Skin epidermis (tissue), 12 donors: ENCODE measurements around the gene FTL.
A peak's percentile ranks its signal among the peaks of the same experiment; 100 is the strongest.
"Not testable (repeated sequence)": the region's sequence is repeated elsewhere in the genome, so short reads cannot be mapped to it uniquely, and the experiment has no call there.

Experiments
- H3K27ac ChIP-seq, 21 experiments: fragments of 200-600 bp; sonication (generic) in 11 of 21; one replicate each; pipeline ENCODE4 v1.5.0; 2020; ENCODE audit warnings: mild to moderate bottlenecking in 3 of 21, inconsistent platforms in 2 of 21, moderate library complexity in 2 of 21
- H3K4me3 ChIP-seq, 7 experiments: fragments of 200-600 bp; sonication (generic) in 2 of 7; one replicate each; pipeline ENCODE4 v1.5.0; 2020; ENCODE audit warnings: inconsistent platforms in 2 of 7, mild to moderate bottlenecking in 2 of 7, moderate library complexity in 1 of 7

Gene FTL

DNA sequence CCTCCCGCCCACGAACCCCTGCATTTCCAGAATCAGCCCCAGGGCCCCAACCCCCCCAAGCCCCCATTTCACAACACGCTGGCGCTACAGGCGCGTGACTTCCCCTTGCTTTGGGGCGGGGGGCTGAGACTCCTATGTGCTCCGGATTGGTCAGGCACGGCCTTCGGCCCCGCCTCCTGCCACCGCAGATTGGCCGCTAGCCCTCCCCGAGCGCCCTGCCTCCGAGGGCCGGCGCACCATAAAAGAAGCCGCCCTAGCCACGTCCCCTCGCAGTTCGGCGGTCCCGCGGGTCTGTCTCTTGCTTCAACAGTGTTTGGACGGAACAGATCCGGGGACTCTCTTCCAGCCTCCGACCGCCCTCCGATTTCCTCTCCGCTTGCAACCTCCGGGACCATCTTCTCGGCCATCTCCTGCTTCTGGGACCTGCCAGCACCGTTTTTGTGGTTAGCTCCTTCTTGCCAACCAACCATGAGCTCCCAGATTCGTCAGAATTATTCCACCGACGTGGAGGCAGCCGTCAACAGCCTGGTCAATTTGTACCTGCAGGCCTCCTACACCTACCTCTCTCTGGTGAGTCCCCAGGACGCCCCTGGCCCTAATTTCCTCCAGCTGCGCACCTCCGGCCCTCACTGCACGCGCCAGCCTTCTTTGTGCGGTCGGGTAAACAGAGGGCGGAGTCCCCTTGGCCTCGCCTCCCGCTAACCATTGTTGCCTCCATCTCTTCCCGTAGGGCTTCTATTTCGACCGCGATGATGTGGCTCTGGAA is at the start of gene FTL:
Gene FTL (plus strand): TSS at position 270 of the 766 bp plus-strand sequence. CDS start 199 bp downstream, at position 469.
- peak within 1 kb of the TSS; percentile 64 to 86 (median 73) for H3K4me3 ChIP-seq
- peak within 1 kb of the TSS; percentile 43 to 95 (median 88) for H3K27ac ChIP-seq

DNA sequence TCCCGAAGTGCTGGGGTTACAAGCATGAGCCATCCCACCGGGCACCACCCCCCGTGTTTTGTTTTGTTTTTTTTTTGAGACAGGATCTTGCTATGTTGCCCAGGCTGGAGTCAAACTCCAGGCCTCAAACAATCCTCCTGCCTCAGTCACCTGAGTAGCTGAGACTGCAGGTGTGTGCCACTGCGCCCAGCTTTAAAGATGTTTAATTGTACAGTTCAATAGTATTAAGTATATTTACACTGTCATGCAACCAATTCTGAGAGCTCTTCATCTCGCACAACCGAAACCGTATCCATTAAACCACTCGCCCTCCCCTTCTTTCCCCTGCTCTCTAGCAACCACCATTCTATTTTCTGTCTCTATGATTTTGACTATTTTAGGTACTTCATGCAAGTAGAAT is 49.4 kb upstream of the FTL start:
- Histone ChIP-seq H3K27ac (no peak overlapping the region), H3K4me3 (no peak overlapping the region)

DNA sequence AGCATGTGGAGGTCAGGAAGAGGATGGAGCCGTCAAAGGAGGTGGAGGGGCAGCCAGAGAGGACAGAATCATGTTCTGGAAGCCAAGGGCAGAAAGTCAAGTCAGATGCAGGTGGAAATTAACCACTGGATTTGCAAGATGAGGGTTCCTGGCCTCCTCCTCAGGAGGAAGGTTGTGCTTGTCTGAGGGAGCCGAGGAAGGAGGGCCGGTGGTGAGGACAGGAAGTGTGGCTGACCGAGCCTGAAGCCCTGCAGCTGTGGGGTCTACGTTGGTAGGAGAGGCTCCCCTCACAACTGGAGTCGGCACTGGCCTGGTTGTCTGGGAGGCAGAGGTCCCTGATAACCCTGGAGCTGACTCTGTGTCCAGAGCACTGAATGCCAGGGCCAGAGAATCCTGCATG is 47.0 kb upstream of the FTL start:
- no peak overlapping the region for H3K27ac ChIP-seq
- no peak overlapping the region for H3K4me3 ChIP-seq

DNA sequence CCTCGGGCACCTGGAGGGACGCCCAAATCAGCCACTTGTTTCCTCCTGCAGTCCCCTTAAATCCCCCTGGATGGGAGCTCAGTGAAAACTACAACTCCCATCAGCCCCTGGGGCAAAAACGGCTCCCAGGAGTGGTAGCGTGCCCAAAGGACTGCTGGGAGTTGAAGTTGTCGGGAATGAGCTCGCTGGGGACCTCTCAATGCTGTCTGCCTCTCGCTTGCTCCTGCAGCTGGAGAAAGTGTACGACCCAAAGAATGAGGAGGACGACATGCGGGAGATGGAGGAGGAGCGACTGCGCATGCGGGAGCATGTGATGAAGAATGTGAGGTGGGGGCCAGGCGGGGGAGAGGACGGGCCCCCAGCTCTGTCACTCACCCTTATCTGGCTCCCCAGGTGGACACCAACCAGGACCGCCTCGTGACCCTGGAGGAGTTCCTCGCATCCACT is 46.3 kb upstream of the FTL start:
- H3K27ac ChIP-seq: no peak overlapping the region
- no peak overlapping the region for H3K4me3 ChIP-seq

DNA sequence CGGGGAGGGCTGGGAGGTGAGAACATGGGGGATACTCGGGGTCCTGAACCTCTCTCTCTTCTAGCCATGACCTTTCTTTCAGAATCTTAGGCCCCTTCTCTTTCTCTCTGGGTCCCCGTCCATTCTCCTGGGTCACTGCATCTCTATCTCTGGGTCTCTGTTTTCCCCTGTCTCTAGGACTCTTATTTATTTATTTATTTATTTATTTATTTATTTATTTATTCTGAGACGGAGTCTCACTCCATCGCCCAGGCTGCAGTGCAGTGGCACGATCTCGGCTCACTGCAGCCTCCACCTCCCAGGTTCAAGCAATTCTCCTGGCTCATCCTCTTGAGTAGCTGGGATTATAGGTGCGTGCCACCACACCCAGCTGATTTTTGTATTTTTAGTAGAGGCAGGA is 45.8 kb upstream of the FTL start:
- H3K27ac ChIP-seq, H3K4me3 ChIP-seq: not testable (repeated sequence)

DNA sequence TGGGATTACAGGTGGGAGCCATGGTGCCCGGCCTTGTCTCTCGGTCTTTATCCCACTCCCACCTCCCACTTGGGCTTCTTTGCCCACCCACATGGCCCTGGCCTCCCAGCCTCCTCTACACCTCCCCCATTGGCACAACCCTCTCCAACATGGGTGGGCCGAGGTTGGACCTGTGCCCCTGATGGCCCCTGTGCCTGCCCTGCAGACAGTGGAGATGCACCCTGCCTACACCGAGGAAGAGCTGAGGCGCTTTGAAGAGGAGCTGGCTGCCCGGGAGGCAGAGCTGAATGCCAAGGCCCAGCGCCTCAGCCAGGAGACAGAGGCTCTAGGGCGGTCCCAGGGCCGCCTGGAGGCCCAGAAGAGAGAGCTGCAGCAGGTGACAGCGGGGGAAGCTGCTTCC is 44.2 kb upstream of the FTL start:
- Histone ChIP-seq H3K4me3 (no peak overlapping the region), H3K27ac (no peak overlapping the region)

DNA sequence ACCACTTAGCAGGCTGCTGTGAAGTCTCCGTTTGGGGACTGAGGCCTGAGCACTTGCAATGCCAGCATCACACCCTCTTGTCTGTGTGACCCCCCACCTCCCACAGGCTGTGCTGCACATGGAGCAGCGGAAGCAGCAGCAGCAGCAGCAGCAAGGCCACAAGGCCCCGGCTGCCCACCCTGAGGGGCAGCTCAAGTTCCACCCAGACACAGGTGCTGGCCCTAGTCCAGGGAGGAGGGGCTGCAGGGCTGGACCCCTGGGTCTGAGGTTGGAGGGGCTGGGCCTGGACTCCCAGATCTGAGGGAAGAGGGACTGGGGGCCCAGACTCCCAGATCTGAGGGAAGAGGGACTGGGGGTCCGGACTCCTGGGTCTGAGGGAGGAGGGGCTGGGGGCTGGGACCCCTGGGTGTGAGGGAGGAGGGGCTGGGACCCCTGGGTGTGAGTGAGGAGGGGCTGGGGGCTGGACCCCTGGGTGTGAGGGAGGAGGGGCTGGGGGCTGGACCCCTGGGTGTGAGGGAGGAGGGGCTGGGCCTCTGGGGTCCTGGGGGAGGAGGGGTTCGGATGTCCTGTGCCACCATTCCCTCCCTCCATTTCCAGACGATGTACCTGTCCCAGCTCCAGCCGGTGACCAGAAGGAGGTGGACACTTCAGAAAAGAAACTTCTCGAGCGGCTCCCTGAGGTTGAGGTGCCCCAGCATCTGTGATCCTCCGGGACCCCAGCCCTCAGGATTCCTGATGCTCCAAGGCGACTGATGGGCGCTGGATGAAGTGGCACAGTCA is 43.2 kb upstream of the FTL start:
- no peak overlapping the region for H3K4me3 ChIP-seq

DNA sequence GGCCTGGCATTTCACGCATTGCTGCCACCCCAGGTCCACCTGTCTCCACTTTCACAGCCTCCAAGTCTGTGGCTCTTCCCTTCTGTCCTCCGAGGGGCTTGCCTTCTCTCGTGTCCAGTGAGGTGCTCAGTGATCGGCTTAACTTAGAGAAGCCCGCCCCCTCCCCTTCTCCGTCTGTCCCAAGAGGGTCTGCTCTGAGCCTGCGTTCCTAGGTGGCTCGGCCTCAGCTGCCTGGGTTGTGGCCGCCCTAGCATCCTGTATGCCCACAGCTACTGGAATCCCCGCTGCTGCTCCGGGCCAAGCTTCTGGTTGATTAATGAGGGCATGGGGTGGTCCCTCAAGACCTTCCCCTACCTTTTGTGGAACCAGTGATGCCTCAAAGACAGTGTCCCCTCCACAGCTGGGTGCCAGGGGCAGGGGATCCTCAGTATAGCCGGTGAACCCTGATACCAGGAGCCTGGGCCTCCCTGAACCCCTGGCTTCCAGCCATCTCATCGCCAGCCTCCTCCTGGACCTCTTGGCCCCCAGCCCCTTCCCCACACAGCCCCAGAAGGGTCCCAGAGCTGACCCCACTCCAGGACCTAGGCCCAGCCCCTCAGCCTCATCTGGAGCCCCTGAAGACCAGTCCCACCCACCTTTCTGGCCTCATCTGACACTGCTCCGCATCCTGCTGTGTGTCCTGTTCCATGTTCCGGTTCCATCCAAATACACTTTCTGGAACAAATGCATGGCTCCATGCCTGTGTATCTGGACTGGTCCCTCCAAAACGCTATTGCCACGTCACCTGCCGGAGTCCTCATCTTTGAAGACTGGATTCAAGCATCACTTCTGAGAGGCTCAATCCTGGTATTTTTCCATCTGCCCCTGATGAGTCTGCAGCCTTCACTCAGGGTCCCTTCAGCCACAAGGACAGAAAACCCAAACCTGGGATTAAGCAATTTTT is 42.3 kb upstream of the FTL start:
- Histone ChIP-seq H3K4me3 (no peak overlapping the region), H3K27ac (no peak overlapping the region)

More for the DNA sequence above, 43.2 kb upstream of the FTL start:
- H3K27ac ChIP-seq: no peak overlapping the region

DNA sequence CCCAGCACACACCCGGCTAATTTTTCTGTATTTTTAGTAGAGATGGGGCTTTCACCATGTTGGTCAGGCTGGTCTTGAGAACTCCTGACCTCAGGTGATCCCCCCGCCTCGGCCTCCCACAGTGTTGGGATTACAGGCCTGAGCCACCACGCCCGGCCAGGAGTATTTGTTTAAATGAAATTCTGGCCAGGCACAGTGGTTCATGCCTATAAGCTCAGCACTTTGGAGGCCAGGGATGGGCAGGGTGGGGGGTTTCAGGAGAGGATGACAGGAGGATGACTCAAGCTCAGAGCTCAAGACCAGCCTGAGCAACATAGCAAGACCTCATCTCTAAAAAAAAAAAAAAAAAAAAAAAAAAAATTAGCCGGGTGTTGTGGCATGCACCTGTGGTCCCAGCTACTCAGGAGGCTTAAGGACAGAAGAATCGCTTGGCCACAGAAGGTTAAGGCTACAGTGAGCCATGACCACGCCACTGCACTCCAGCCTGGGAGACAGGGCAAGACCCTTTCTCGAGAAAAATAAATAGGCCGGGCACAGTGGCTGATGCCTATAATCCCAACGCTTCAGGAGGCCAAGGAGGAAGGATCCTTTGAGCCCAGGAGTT is 39.8 kb upstream of the FTL start:
- H3K4me3 ChIP-seq: no peak overlapping the region
- H3K27ac ChIP-seq: peak overlapping the region in 3 of 21 experiments; percentile 16 to 26 (median 17)

DNA sequence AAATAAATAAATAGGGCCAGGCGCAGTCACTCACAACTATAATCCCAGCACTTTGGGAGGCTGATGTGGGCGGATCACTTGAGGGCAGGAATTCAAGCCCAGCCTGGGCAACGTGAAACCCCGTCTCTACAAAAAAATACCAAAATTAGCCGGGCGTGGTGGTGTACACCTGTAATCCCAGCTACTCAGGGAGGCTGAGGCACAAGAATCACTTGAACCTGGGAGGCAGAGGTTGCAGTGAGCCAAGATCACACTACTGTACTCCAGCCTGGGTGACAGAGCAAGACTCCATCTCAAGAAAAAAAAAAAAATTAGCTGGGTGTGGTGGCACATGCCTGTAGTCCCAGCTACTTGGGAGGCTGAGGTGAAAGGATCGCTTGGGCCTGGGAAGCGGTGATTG is 39.2 kb upstream of the FTL start:
- not testable (repeated sequence) for H3K4me3 ChIP-seq
- H3K27ac ChIP-seq: peak overlapping the region in 3 of 21 experiments; percentile 16 to 65 (median 59)

DNA sequence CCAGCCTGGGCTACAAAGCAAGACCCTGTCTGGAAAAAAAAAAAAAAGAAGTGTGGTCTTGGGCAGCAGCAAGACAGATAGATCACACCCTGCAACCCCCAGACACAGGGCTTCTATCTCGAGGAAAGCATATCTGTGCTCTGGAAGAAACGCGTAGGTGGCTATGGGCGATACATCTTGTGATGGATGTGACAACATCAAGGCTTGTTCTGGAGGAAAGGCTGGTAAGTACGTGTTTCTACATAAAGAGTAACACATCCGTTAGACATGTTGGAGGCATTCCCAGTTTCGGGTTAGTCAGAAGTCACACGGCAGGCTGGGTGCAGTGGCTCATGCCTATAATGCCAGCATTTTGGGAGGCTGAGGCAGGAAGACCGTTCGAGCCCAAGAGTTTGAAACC is 38.2 kb upstream of the FTL start:
- H3K4me3 ChIP-seq: no peak overlapping the region
- H3K27ac ChIP-seq: peak overlapping the region in 10 of 21 experiments; percentile 23 to 65 (median 39)

DNA sequence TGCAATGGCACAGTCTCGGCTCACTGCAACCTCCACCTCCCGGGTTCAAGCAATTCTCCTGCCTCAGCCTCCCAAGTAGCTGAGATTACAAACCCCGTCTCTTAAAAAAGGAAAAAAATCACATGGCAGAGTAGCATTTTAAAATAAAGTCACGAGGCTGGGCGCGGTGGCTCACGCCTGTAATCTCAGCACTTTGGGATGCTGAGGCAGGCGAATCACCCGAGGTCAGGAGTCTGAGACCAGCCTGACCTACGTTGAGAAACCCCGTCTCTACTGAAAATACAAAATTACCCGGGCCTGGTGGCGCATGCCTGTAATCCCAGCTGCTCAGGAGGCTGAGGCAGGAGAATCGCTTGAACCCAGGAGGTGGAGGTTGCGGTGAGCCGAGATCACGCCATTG is 37.4 kb upstream of the FTL start:
- H3K4me3 ChIP-seq: not testable (repeated sequence)
- H3K27ac ChIP-seq: peak overlapping the region in 2 of 21 experiments; percentile 14 to 28

DNA sequence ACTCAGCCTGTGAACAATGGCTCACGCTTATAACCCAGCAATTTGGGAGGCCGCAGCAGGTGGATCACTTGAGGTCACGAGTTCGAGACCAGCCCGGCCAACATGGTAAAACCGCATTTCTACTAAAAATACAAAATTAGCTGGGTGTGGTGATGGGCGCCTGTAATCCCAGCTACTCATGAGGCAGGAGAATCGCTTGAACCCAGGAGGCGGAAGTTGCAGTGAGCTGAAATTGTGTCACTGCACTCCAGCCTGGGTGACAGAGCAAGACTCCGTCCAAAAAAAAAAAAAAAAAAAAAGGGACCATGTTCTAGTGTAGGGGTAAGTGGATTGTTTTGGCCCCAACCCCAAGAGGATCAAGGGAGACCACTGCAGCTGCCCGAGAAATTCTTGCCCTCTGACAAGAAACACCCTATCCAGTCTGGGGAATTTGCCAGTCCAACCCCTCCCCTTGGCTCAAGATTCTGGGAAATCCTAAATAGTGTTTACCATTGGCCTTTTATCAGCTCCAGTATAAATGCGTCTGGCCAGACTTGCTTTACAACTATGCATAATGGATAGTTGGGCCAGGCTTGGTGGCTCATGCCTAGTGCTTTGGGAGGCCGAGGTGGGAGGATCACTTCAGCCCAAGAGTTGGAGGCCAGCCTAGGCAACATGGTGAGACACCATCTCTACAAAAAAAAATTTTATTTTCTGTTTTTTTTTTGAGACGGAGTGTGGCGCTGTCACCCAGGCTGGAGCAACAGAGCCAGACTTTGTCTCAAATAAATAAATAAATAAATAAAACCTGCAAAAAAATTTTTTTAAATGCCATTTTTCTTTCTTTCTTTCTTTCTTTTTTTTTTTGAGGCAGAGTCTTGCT is 36.7 kb upstream of the FTL start:
- Histone ChIP-seq H3K4me3 (no peak overlapping the region), H3K27ac (peak overlapping the region in 2 of 21 experiments; percentile 14 to 28)

DNA sequence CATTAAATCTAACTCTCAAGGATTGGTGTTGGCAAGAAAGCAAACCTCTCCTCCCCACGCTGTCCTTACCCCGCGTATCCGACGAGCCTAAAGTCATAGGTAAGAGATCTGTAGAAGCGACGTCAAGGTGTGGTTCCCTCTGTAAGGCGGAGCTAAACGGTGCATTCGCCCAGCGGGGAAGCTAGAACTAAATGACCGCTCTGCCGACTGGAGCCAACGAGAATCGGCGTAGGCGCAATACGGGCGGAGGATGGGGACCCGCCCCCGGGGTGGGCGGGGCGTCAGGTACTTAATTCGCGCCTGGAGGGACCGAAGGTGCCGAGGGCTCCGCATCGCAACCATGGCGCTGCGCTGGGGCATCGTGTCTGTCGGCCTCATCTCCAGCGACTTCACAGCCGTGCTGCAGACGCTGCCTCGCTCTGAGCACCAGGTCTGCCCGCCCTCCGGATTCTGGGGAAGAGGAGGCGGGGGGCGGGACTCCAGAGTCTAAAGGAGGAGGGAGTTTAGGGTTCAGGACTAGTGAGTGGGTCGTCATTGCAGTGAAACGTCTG is 31.7 kb upstream of the FTL start, which contains the start of gene DHDH:
Gene DHDH (plus strand): TSS at position 318 of the 551 bp plus-strand sequence. CDS start 23 bp downstream, at position 341.
- Histone ChIP-seq H3K4me3 (peak within 1 kb of the TSS; percentile 27 to 48 (median 32)), H3K27ac (peak within 1 kb of the TSS in 4 of 21 experiments; percentile 6 to 66 (median 18))

DNA sequence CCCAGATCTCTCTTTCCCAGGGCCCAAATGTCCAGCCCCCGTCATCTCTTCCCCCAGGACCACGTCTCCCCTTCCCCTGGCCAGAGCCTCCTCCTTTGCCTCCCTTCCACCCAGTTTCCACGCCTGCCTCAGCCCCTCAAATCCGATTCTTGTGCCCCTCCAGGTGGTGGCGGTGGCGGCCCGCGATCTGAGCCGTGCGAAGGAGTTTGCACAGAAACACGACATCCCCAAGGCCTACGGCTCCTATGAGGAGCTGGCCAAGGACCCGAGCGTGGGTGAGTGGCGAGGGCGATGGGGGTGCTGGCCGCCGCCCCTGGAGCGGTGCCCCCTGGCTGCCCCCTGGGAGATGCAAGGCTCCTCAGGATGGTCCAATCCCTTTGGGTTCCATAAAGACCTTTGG is 30.3 kb upstream of the FTL start:
- Histone ChIP-seq H3K27ac (no peak overlapping the region), H3K4me3 (no peak overlapping the region)

DNA sequence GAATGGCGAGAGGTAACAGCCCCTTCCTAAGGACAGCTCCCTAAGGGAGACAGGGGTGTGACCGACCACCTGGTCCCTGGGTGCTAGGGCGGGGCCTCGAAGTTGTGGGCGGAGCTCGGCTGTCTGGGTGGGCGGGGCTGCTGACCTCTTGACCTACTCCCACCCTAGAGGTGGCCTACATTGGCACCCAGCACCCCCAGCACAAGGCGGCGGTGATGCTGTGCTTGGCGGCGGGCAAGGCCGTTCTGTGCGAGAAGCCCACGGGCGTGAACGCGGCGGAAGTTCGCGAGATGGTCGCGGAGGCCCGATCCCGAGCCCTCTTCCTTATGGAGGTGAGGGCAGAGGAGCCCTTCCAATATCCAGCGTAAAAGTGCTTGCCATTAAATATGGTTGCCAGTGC is 29.2 kb upstream of the FTL start:
- Histone ChIP-seq H3K27ac (no peak overlapping the region), H3K4me3 (no peak overlapping the region)

DNA sequence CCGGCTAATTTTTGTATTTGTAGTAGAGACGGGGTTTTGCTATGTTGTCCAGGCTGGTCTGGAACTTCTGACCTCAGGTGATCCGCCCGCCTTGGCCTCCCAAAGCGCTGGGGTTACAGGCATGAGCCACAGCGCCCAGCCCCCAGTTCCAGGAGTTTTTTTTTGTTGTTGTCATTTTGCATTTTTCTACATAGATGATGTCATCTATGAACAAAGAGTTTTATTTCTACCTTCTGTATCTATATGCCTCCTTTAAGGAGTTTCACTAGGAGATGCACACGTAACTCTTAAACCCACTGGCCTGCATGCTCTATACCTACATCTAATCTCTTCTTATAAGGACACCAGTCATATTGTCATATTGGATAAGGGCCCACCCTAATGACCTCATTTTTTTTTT is 26.9 kb upstream of the FTL start:
- no peak overlapping the region for H3K4me3 ChIP-seq
- H3K27ac ChIP-seq: no peak overlapping the region

DNA sequence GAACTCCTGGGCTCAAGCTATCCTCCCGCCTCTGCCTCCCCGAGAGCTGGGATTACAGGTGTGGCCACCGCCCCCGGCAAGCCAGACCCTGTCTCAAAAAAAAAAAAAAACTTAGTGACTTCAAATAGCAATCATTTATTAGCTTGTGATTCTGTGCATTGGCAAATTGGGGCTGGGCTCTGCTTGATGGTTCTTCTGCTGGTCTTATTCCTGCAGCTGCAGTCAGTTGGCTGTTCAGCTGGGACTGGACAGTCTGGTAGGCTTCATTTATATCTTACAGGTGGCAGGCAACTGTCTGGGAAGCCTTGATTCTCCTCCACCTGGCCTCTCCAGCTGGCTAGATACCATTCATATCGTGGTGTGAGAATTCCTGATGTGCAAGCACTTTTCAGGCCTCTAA is 24.2 kb upstream of the FTL start:
- Histone ChIP-seq H3K4me3 (no peak overlapping the region), H3K27ac (no peak overlapping the region)
